ENCODE measurements around the gene C1QTNF1.

C1QTNF1 gene

GRCh38 chr17:79092567-79092966 is 68.6 kb downstream of the C1QTNF1 start:
- H3K4me1 ChIP-seq (ENCODE audit: control insufficient read depth, insufficient read depth, low read length, poor library complexity, severe bottlenecking): no peaks in the 10 kb centered on the region
- H3K27ac ChIP-seq (ENCODE audit: low read depth, low read length, severe bottlenecking): no peak overlapping the region
- WGBS, 2 experiments (ENCODE audit: insufficient coverage in 2 of 2): 87 to 90% methylated on average over 3 of the region's 4 CpGs

GRCh38 chr17:79093270-79093669 is 69.3 kb downstream of the C1QTNF1 start:
- Histone ChIP-seq H3K4me1 (ENCODE audit: control insufficient read depth, insufficient read depth, low read length, poor library complexity, severe bottlenecking) (no peaks in the 10 kb centered on the region), H3K36me3 (ENCODE audit: control insufficient read depth, insufficient read depth, low read length) (no peaks in the 10 kb centered on the region), H3K9me3 (ENCODE audit: control insufficient read depth, low read length) (no peaks in the 10 kb centered on the region), H3K27ac (ENCODE audit: low read depth, low read length, severe bottlenecking) (no peak overlapping the region), H3K4me3 (ENCODE audit: extremely low read depth, insufficient read depth, low read length, poor library complexity, severe bottlenecking) (no peak overlapping the region)
- 92 to 96% methylated on average over 5 to 6 of the region's 8 CpGs for WGBS, 2 experiments (ENCODE audit: insufficient coverage in 2 of 2)

More at GRCh38 chr17:79092567-79092966, 68.6 kb downstream of the C1QTNF1 start:
- Histone ChIP-seq H3K4me3 (ENCODE audit: extremely low read depth, insufficient read depth, low read length, poor library complexity, severe bottlenecking) (no peak overlapping the region), H3K36me3 (ENCODE audit: control insufficient read depth, insufficient read depth, low read length) (no peaks in the 10 kb centered on the region), H3K9me3 (ENCODE audit: control insufficient read depth, low read length) (no peaks in the 10 kb centered on the region)

- Histone ChIP-seq H3K9me3 (ENCODE audit: control insufficient read depth, low read length) (no peaks in the 10 kb centered on the region), H3K4me3 (ENCODE audit: extremely low read depth, insufficient read depth, low read length, poor library complexity, severe bottlenecking) (no peak overlapping the region), H3K4me1 (ENCODE audit: control insufficient read depth, insufficient read depth, low read length, poor library complexity, severe bottlenecking) (no peaks in the 10 kb centered on the region), H3K36me3 (ENCODE audit: control insufficient read depth, insufficient read depth, low read length) (no peaks in the 10 kb centered on the region), H3K27ac (ENCODE audit: low read depth, low read length, severe bottlenecking) (no peak overlapping the region)
- WGBS, 2 experiments (ENCODE audit: insufficient coverage in 2 of 2): 87 to 95% methylated on average over 5 to 6 of the region's 17 CpGs
These were observed 70.3 kb downstream of the C1QTNF1 start for GRCh38 chr17:79094261-79094660.

GRCh38 chr17:79095345-79096055 is 71.5 kb downstream of the C1QTNF1 start:
- Histone ChIP-seq H3K27ac (ENCODE audit: low read depth, low read length, severe bottlenecking) (no peak overlapping the region), H3K4me1 (ENCODE audit: control insufficient read depth, insufficient read depth, low read length, poor library complexity, severe bottlenecking) (no peaks in the 10 kb centered on the region), H3K9me3 (ENCODE audit: control insufficient read depth, low read length) (no peaks in the 10 kb centered on the region), H3K4me3 (ENCODE audit: extremely low read depth, insufficient read depth, low read length, poor library complexity, severe bottlenecking) (no peak overlapping the region), H3K36me3 (ENCODE audit: control insufficient read depth, insufficient read depth, low read length) (no peaks in the 10 kb centered on the region)
- WGBS, 2 experiments (ENCODE audit: insufficient coverage in 2 of 2): 84 to 97% methylated on average over 6 to 12 of the region's 15 CpGs

GRCh38 chr17:79096477-79096876 is 72.5 kb downstream of the C1QTNF1 start:
- H3K4me1 ChIP-seq (ENCODE audit: control insufficient read depth, insufficient read depth, low read length, poor library complexity, severe bottlenecking): no peaks in the 10 kb centered on the region
- no peak overlapping the region for H3K4me3 ChIP-seq (ENCODE audit: extremely low read depth, insufficient read depth, low read length, poor library complexity, severe bottlenecking)
- H3K36me3 ChIP-seq (ENCODE audit: control insufficient read depth, insufficient read depth, low read length): no peaks in the 10 kb centered on the region
- WGBS, 2 experiments (ENCODE audit: insufficient coverage in 2 of 2): 78% methylated on average over 7 of the region's 16 CpGs; no CpG with 5 or more reads in 1 of the 2 experiments
- H3K27ac ChIP-seq (ENCODE audit: low read depth, low read length, severe bottlenecking): no peak overlapping the region
- H3K9me3 ChIP-seq (ENCODE audit: control insufficient read depth, low read length): no peaks in the 10 kb centered on the region

- no peaks in the 10 kb centered on the region for H3K4me1 ChIP-seq (ENCODE audit: control insufficient read depth, insufficient read depth, low read length, poor library complexity, severe bottlenecking)
- no peak overlapping the region for H3K4me3 ChIP-seq (ENCODE audit: extremely low read depth, insufficient read depth, low read length, poor library complexity, severe bottlenecking)
- no peaks in the 10 kb centered on the region for H3K36me3 ChIP-seq (ENCODE audit: control insufficient read depth, insufficient read depth, low read length)
- no peaks in the 10 kb centered on the region for H3K9me3 ChIP-seq (ENCODE audit: control insufficient read depth, low read length)
- no peak overlapping the region for H3K27ac ChIP-seq (ENCODE audit: low read depth, low read length, severe bottlenecking)
- WGBS, 2 experiments (ENCODE audit: insufficient coverage in 2 of 2): 87 to 93% methylated on average over 18 to 30 of the region's 52 CpGs
These were observed 73.5 kb downstream of the C1QTNF1 start for GRCh38 chr17:79097226-79098055.

- Histone ChIP-seq H3K4me1 (ENCODE audit: control insufficient read depth, insufficient read depth, low read length, poor library complexity, severe bottlenecking) (no peaks in the 10 kb centered on the region), H3K27ac (ENCODE audit: low read depth, low read length, severe bottlenecking) (no peak overlapping the region), H3K36me3 (ENCODE audit: control insufficient read depth, insufficient read depth, low read length) (no peaks in the 10 kb centered on the region), H3K4me3 (ENCODE audit: extremely low read depth, insufficient read depth, low read length, poor library complexity, severe bottlenecking) (no peak overlapping the region), H3K9me3 (ENCODE audit: control insufficient read depth, low read length) (no peaks in the 10 kb centered on the region)
- 74 to 87% methylated on average over 9 to 11 of the region's 16 CpGs for WGBS, 2 experiments (ENCODE audit: insufficient coverage in 2 of 2)
These were observed 74.4 kb downstream of the C1QTNF1 start for GRCh38 chr17:79098282-79098867.

Data from mesodermal cell (in vitro differentiated cells).